Ishikawa (cell line): ENCODE results near the gene CTNND2.

Experiments used
- CREB1 ChIP-seq: IDR thresholded peaks from 2 replicates; pipeline ENCODE4 v1.6.1; 2012; ENCODE audit warnings: low read depth
- EGR1 ChIP-seq: IDR thresholded peaks from 2 replicates; pipeline ENCODE4 v1.6.1; 2012
- EP300 ChIP-seq: IDR thresholded peaks from 2 replicates; pipeline ENCODE4 v1.6.1; 2012; ENCODE audit warnings: borderline replicate concordance
- NFIC ChIP-seq: IDR thresholded peaks from 2 replicates; pipeline ENCODE4 v1.6.1; 2012
- RAD21 ChIP-seq: IDR thresholded peaks from 2 replicates; pipeline ENCODE4 v1.6.1; 2012; ENCODE audit warnings: low read depth
- REST ChIP-seq: IDR thresholded peaks from 2 replicates; pipeline ENCODE4 v1.6.1; 2012; ENCODE audit warnings: low read depth, mild to moderate bottlenecking
- TAF1 ChIP-seq: IDR thresholded peaks from 2 replicates; pipeline ENCODE4 v1.6.1; 2012; ENCODE audit warnings: low read depth, mild to moderate bottlenecking
- TF ChIP-seq, protein P1 (sequence below): IDR thresholded peaks from 2 replicates; pipeline ENCODE4 v1.6.1; 2012

- TF ChIP-seq NFIC (no peak), EGR1 (no peak), EP300 (no peak), REST (no peak), CREB1 (no peak), TAF1 (no peak), RAD21 (no peak)
- TF ChIP-seq, protein P1, sequence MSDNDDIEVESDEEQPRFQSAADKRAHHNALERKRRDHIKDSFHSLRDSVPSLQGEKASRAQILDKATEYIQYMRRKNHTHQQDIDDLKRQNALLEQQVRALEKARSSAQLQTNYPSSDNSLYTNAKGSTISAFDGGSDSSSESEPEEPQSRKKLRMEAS: no peak
Observed at GRCh38 chr5:11482011-11482410, 422.2 kb downstream of the CTNND2 start.
